SK-N-SH (cell line): Measurements from ENCODE around the gene SLC26A1. TPM values are rescaled to one million over a fixed set of nuclear protein-coding genes. Genes with fewer than 3 reads are reported as not detected.

Experiments
- CTCF ChIA-PET: fragments of 300-600, 350-600 bp; formaldehyde crosslinking; extraction: SDS; loops from one replicate; lab custom pipeline; 2021; lab: Yijun Ruan, JAX
- POLR2A ChIA-PET: fragments of 350-600 bp; sonication (Branson Sonifier 250); formaldehyde crosslinking; extraction: SDS; loops from one replicate; lab custom pipeline; 2020; ENCODE audit warnings: antibody characterized with exemption, inconsistent platforms; lab: Yijun Ruan, JAX
- DNase-seq: peaks from one replicate; pipeline ENCODE4 v3.0.0; 2012
- H2AFZ ChIP-seq: fragments of 200-600 bp; sonication (generic); 2 replicates; pipeline ENCODE4 v1.8.1; 2016; ENCODE audit warnings: antibody characterized with exemption, mild to moderate bottlenecking, low read depth
- H3F3A ChIP-seq: fragments of 200-600 bp; sonication (generic); replicated peaks from 2 replicates; pipeline ENCODE3; 2016; ENCODE audit warnings: antibody characterized with exemption, mild to moderate bottlenecking; ENCODE audit not compliant: insufficient read depth
- H3K27ac ChIP-seq, 2 experiments: fragments of 200-500 bp in 1 of 2; fragments of 200-600 bp in 1 of 2; sonication (Bioruptor generic) in 1 of 2; sonication (generic), shearing (Covaris generic) in 1 of 2; 2 replicates each; pipeline versions ENCODE4 v1.5.1 to v1.6.1; 2014 to 2016; ENCODE audit warnings: low read depth in 2 of 2, inconsistent platforms in 1 of 2, low read length in 1 of 2, mild to moderate bottlenecking in 1 of 2, mixed read lengths in 1 of 2
- H3K27me3 ChIP-seq: fragments of 200-600 bp; sonication (generic), shearing (Covaris generic); 2 replicates; pipeline ENCODE4 v1.6.1; 2016; ENCODE audit warnings: mixed run types; ENCODE audit not compliant: insufficient read depth
- H3K36me3 ChIP-seq, 2 experiments: fragments of 200-500 bp in 1 of 2; fragments of 200-600 bp in 1 of 2; sonication (Bioruptor generic) in 1 of 2; sonication (generic) in 1 of 2; replicated peaks in 1 of 2; 2 replicates each; pipeline versions ENCODE3 to v1.5.1; 2014 to 2016; ENCODE audit warnings: low read length in 1 of 2, mild to moderate bottlenecking in 1 of 2; ENCODE audit not compliant: insufficient read depth in 2 of 2, control insufficient read depth in 1 of 2
- H3K4me1 ChIP-seq, 2 experiments: fragments of 200-500 bp in 1 of 2; fragments of 200-600 bp in 1 of 2; sonication (Bioruptor generic) in 1 of 2; sonication (generic), shearing (Covaris generic) in 1 of 2; 2 replicates each; pipeline versions ENCODE4 v1.5.1 to v1.6.1; 2014 to 2016; ENCODE audit warnings: low read depth in 1 of 2, low read length in 1 of 2, mixed run types in 1 of 2; ENCODE audit not compliant: insufficient read depth in 2 of 2, control insufficient read depth in 1 of 2
- H3K4me2 ChIP-seq: fragments of 200-600 bp; sonication (generic), shearing (Covaris generic); 2 replicates; pipeline ENCODE4 v1.6.1; 2017; ENCODE audit warnings: mixed run types
- H3K4me3 ChIP-seq, 2 experiments: fragments of 200-500 bp in 1 of 2; fragments of 200-600 bp in 1 of 2; sonication (Bioruptor generic) in 1 of 2; sonication (generic), shearing (Covaris generic) in 1 of 2; 2 replicates each; pipeline versions ENCODE4 v1.5.1 to v1.8.1; 2014 to 2016; ENCODE audit warnings: low read depth in 2 of 2, inconsistent platforms in 1 of 2, low read length in 1 of 2, mild to moderate bottlenecking in 1 of 2, mixed read lengths in 1 of 2, moderate library complexity in 1 of 2
- H3K79me2 ChIP-seq: fragments of 200-600 bp; sonication (generic); 2 replicates; pipeline ENCODE4 v1.8.1; 2017; ENCODE audit warnings: mild to moderate bottlenecking; ENCODE audit not compliant: insufficient read depth
- H3K9ac ChIP-seq: fragments of 200-600 bp; sonication (generic); 2 replicates; pipeline ENCODE4 v1.6.1; 2017; ENCODE audit warnings: mixed run types
- H3K9me2 ChIP-seq: fragments of 200-600 bp; sonication (generic); 2 replicates; pipeline ENCODE4 v1.6.1; 2017; ENCODE audit warnings: mixed run types
- H3K9me3 ChIP-seq: fragments of 200-600 bp; sonication (generic); 2 replicates; pipeline ENCODE4 v1.6.1; 2017; ENCODE audit warnings: mixed run types, mild to moderate bottlenecking, moderate library complexity
- H4K20me1 ChIP-seq: fragments of 200-600 bp; sonication (generic); 2 replicates; pipeline ENCODE4 v1.6.1; 2017; ENCODE audit warnings: mild to moderate bottlenecking, mixed run types; ENCODE audit not compliant: insufficient read depth
- EP300 ChIP-seq, 2 experiments: IDR thresholded peaks; 2 replicates each; pipeline versions ENCODE4 v1.4.0 to v1.6.1; 2012; ENCODE audit warnings: borderline replicate concordance in 1 of 2, low read depth in 1 of 2, low read length in 1 of 2
- EZH2phosphoT487 ChIP-seq: fragments of 200-600 bp; sonication (generic); IDR thresholded peaks from 2 replicates; pipeline ENCODE4 v1.6.1; 2017; ENCODE audit warnings: low read depth, mixed run types, mild to moderate bottlenecking, antibody characterized with exemption, moderate library complexity, borderline replicate concordance
- FOXJ3 ChIP-seq: sonication (generic); formaldehyde crosslinking; IDR thresholded peaks from 2 replicates; pipeline ENCODE4 v1.5.1; 2020; ENCODE audit warnings: mild to moderate bottlenecking, missing genetic modification reagents
- FOXM1 ChIP-seq: IDR thresholded peaks from 2 replicates; pipeline ENCODE4 v1.4.0; 2012; ENCODE audit warnings: low read depth, mild to moderate bottlenecking
- GABPA ChIP-seq: IDR thresholded peaks from 2 replicates; pipeline ENCODE4 v1.4.0; 2012; ENCODE audit warnings: low read depth, mild to moderate bottlenecking
- MXI1 ChIP-seq: IDR thresholded peaks from 2 replicates; pipeline ENCODE4 v1.6.1; 2012; ENCODE audit warnings: mild to moderate bottlenecking, low read depth, low read length, improper control_type of control experiment
- NFIC ChIP-seq: IDR thresholded peaks from 2 replicates; pipeline ENCODE4 v1.4.0; 2012; ENCODE audit warnings: borderline replicate concordance
- RAD21 ChIP-seq: IDR thresholded peaks from 2 replicates; pipeline ENCODE4 v1.6.1; 2012; ENCODE audit warnings: mild to moderate bottlenecking, low read length
- RCOR1 ChIP-seq: fragments of 150-350 bp; IDR thresholded peaks from 2 replicates; pipeline ENCODE4 v1.6.1; 2017; ENCODE audit warnings: antibody characterized with exemption, low read length
- RXRA ChIP-seq: IDR thresholded peaks from 2 replicates; pipeline ENCODE4 v1.4.0; 2012; ENCODE audit warnings: low read depth, mild to moderate bottlenecking, borderline replicate concordance
- SIN3A ChIP-seq: IDR thresholded peaks from 2 replicates; pipeline ENCODE4 v1.6.1; 2012; ENCODE audit warnings: low read depth, mild to moderate bottlenecking, low read length, moderate library complexity, borderline replicate concordance
- TAF1 ChIP-seq: IDR thresholded peaks from 2 replicates; pipeline ENCODE4 v1.6.1; 2012; ENCODE audit warnings: low read depth, mild to moderate bottlenecking, low read length, moderate library complexity, borderline replicate concordance
- TCF12 ChIP-seq: IDR thresholded peaks from 2 replicates; pipeline ENCODE4 v1.4.0; 2012
- YY1 ChIP-seq: IDR thresholded peaks from 2 replicates; pipeline ENCODE4 v1.4.0; 2012; ENCODE audit warnings: low read depth, mild to moderate bottlenecking
- WGBS: methylation state at CpG from one replicate; pipeline ENCODE4 v1.1.6; 2017; ENCODE audit warnings: low lambda C conversion rate; 5-methylcytosine and 5-hydroxymethylcytosine counted together
- polyA plus RNA-seq, 3 experiments: library from polyadenylated mRNA; depleted of rRNA; stranded (reverse); fragments of >200 nt; gene quantifications; 2 replicates each; pipeline ENCODE4 v1.2.3, GENCODE V29; 2012
- TF ChIP-seq, protein P1 (sequence below): IDR thresholded peaks from 2 replicates; pipeline ENCODE4 v1.4.0; 2012; ENCODE audit warnings: low read depth, borderline replicate concordance
- TF ChIP-seq, protein P2 (sequence below): IDR thresholded peaks from 2 replicates; pipeline ENCODE4; 2012

The SLC26A1 gene
- polyA plus RNA-seq, 1 of the 3 experiments (the other 2 are of a cell fraction): 0.05 TPM

GRCh38 chr4:1033840-1034551, 40.8 kb upstream of the SLC26A1 start:
- Histone ChIP-seq H2AFZ (no peak overlapping the region), H3K27me3 (peaks cover 8% of the 10 kb centered on the region; the same call in 1 of the 2 replicates), H3K9me3 (no peaks in the 10 kb centered on the region), H3K27ac (no peak overlapping the region), H3K4me1 (no peaks in the 10 kb centered on the region), H3K4me3 (no peak overlapping the region), H3K9ac (no peak overlapping the region), H3F3A (no peaks in the 10 kb centered on the region), H3K9me2 (no peaks in the 10 kb centered on the region), H3K4me2 (no peak overlapping the region), H3K79me2 (no peaks in the 10 kb centered on the region), H3K36me3 (no peaks in the 10 kb centered on the region), H4K20me1 (no peaks in the 10 kb centered on the region)
- no peak for TF ChIP-seq RXRA
- no peak for TF ChIP-seq EP300 (IDR thresholded peaks at IDR 0.05; ENCODE audit: borderline replicate concordance in 1 of 2, low read depth in 1 of 2, low read length in 1 of 2)
- TF ChIP-seq RAD21: no peak
- TF ChIP-seq SIN3A: no peak
- no peak for TF ChIP-seq FOXJ3
- TF ChIP-seq TAF1: no peak
- no peak for TF ChIP-seq NFIC
- no peak for TF ChIP-seq FOXM1
- TF ChIP-seq TCF12: no peak
- TF ChIP-seq GABPA: no peak
- TF ChIP-seq MXI1: no peak
- TF ChIP-seq, protein P1, sequence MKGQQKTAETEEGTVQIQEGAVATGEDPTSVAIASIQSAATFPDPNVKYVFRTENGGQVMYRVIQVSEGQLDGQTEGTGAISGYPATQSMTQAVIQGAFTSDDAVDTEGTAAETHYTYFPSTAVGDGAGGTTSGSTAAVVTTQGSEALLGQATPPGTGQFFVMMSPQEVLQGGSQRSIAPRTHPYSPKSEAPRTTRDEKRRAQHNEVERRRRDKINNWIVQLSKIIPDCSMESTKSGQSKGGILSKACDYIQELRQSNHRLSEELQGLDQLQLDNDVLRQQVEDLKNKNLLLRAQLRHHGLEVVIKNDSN: no peak
- no peak for TF ChIP-seq EZH2phosphoT487
- WGBS: 77% methylated on average over 26 of the region's 35 CpGs
- no peak for DNase-seq
- ChIA-PET POLR2A (no interaction called here), CTCF (interaction anchor here (1.2 to 1.8 kb wide), 3 partner anchors 17 to 595 kb away, joined by 3 to 4 read pairs (median 3); no protein-coding TSS in a partner anchor)

DNA sequence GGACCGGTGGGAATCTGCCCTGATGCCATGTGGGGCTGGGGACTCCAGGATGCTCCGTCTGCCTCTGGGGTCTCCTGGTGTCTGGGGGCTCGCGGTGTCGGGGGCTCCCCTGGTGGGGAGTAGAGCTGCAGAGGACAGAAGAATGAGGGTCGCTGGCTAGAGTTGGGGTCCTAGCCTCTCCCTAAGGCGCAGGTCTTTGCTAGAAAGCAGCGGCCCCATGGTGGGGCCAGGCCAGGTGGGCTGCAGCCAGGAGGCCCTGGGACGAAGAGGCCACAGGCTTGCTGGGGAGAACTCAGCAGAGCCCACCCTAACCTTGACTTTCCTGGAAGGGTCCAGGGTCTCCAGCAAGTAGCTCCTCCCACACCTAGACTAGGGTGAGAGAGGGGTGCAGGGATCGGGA, 39.7 kb upstream of the SLC26A1 start:
- CTCF ChIA-PET: interaction anchor here (1.2 to 1.8 kb wide), 3 partner anchors 18 to 596 kb away, joined by 3 to 4 read pairs (median 3); no protein-coding TSS in a partner anchor
- Histone ChIP-seq H4K20me1 (no peaks in the 10 kb centered on the region), H3K79me2 (no peaks in the 10 kb centered on the region), H3K4me2 (no peak overlapping the region), H3K9me2 (no peaks in the 10 kb centered on the region), H3K9me3 (no peaks in the 10 kb centered on the region), H3K36me3 (no peaks in the 10 kb centered on the region), H3K4me3 (no peak overlapping the region), H3K4me1 (no peaks in the 10 kb centered on the region), H2AFZ (no peak overlapping the region), H3F3A (no peaks in the 10 kb centered on the region), H3K27me3 (peaks cover 8% of the 10 kb centered on the region; the same call in 1 of the 2 replicates), H3K27ac (no peak overlapping the region), H3K9ac (no peak overlapping the region)
- WGBS: 37% methylated on average over 3 of the region's 10 CpGs
- POLR2A ChIA-PET: no interaction called here
- DNase-seq: no peak
- TF ChIP-seq YY1 (no peak), TAF1 (no peak), RCOR1 (no peak)
- TF ChIP-seq, protein P2, sequence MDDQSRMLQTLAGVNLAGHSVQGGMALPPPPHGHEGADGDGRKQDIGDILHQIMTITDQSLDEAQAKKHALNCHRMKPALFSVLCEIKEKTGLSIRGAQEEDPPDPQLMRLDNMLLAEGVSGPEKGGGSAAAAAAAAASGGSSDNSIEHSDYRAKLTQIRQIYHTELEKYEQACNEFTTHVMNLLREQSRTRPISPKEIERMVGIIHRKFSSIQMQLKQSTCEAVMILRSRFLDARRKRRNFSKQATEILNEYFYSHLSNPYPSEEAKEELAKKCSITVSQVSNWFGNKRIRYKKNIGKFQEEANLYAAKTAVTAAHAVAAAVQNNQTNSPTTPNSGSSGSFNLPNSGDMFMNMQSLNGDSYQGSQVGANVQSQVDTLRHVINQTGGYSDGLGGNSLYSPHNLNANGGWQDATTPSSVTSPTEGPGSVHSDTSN: no peak
